Cortex of kidney (tissue), 1 donor: Measurements from ENCODE around the gene PDE2A.

Experiments used
- DNase-seq: peaks from one replicate; lab custom pipeline; 2025; lab: John Stamatoyannopoulos, UW

Gene PDE2A

DNA sequence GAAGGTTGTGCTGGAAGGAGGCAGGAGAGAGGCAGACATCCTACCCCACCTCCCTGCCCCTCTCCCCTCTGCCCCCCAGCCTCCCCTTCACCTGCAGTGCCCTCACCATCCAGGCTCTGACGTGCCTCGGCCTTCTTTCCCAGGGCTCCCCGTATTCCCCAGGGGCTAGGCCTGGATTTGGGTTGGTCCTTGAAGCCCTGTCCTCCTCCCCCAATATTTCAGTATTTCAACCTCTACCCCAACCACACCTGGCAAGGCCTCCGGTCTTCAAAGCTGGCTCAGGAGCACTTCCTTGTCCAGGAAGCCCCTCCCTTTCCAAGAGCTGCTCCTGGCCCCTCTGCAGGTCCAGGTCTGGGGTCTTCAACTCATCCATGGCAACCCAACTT lies 8.6 kb upstream of the PDE2A start:
- no peak for DNase-seq

DNA sequence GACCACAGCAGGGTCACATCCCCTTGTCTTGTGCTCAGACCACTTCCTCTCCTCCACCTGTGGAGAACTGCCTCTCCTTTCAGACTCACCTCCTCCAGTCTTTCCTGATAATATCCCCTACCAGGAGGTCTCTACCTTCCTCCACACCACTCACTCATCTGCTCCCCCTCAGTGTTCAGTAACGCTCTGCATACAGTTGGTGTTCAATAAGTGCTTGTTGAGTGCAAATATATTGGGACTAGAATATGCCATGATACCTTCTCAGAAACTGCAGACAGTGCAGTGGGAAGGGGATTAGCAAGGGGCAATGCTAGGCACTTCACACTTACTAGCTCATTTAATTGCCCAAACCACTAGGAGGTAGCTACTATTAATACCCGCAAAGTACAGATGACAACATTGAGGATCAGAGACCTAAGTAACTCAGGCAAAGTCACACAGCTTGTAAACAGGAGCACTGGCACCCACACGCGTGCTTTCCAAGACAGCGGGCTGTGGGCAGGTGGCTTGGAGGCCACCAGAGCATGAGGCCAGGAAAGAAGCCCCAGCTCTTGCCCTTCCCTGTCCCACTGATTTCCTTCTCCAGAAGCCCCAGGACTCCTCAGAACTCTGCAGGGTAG lies 8.1 kb upstream of the PDE2A start:
- no peak for DNase-seq

DNA sequence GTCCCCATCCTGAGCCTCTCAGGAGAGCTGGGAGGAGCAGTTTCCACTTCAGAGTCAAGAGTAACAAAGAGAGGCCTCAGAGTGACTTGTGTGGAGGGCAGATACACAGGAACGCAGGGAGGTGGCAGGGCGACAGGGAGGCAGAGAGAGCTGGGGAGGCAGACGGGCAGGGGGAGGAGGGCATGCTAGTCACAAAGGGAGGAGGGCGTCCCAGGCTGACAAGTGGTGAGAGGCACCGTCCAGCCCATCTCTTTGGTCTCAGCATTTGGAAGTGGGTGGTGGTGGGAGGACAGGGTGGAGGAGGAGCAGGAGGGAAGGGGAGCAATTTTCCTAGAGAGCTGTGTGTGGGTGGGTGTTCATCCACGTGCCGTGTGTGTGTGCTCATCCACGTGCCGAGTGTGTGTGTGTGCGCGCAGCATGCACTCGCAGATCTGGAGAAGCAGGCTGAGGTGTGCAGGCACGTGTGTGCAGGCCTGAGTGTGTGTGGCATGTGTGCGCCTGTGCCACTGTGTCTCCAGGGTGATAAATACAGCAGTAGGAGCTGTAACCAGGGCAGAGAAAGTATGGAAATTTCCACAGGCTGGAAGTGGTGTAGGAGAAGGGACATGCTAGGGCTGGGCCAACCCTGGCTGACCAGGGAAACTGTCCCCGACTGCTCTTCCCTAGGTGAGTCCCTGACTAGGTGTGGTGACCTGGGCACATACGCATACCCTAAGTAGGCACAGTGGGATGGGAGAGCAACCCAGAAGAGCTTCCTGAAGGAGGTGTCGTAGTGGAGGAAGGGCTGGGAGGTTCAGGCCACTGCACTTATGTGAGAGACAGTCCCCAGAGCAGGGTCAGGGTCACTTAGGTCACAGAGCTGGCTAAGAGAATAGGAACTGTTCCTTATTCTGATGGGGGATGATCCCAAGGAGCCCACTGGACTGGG lies 7.3 kb upstream of the PDE2A start:
- no peak for DNase-seq

DNA sequence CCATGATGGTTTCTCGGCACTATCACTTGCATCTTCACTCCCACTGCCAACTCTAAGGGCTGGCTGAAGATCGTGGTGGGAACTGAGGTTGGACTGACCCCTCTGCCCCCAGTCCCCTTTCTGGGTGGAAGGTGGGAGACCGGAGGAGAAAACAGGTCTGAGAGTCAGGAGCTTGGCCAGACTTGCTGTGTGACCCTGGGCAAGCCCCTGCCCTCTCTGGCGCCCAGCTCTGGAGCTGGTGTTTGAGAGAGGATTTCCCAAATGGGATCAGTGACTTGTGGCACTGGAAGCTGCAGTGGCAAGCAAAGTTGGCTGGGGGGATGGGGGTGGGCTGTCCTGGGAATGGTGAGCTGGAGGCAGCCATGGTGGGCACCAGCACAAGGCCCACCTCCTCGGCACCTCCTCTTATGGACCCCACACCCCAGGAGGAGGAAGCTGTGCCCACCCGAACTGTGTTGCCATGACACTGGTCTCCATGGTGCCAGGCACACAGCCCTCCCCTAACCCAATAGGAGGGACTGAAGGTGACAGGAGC lies 6.5 kb upstream of the PDE2A start:
- no peak for DNase-seq

DNA sequence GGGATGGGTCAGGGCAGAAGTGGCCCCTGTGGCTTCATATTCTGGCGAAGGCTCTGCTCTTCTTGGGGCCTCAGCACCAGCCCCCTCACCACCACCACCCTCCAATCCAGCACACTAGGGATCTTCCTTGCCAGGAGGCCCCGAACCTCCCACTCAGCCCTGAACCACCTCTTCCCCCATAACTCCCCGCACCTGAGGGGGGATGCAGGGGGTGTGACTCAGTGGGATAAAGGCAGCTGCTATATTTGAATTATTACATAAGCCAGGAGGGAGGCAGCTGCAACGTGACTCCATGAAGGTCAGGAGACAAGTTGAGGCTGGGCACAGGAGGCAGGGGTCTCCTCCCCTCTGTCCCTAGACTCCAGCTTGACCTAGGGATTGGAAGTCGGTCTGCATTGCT lies 5.6 kb upstream of the PDE2A start:
- no peak for DNase-seq

DNA sequence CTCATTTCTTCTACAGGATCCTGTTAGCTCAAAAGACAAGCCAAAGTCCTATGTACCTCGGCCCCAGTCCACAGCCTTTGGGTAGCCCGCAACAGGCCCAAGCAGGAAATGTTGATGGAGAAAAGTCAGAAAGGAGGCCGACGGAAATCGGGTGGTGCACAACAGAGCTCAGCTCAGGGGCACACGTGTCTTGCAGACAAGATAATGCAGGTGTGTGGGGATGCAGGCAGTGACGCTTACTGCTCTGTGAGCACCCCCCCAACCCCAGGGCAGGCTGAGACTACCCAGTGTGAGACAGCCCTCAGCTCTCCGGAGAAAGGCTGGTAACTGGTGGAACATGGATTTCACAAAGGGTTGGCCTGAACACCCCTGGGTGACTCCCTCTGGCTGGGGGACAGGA lies 4.3 kb upstream of the PDE2A start:
- no peak for DNase-seq

DNA sequence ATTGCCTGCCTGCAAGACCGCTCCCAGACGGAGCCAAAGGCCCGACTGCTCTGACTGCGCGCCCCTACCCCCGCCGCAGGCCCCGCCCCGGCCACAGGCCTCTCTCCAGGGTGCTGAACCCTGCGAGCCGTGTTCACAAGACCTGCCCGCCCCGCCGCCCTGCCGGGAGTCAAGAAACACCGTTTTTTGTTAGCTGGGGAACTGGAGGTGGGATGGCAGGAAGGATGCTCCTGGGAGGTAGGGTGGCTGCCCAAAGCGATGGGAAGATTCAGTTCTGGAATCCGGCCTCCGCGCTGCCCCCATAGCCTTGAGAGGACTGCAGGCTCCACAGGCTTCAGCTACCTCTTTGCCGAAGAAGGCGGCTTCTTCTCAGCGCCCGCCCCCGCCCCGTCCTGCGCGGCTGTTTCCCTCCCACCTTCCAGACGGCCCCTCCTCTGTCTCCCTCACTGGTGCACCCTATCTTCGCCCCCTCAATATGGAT lies 2.7 kb upstream of the PDE2A start:
- DNase-seq: no peak

DNA sequence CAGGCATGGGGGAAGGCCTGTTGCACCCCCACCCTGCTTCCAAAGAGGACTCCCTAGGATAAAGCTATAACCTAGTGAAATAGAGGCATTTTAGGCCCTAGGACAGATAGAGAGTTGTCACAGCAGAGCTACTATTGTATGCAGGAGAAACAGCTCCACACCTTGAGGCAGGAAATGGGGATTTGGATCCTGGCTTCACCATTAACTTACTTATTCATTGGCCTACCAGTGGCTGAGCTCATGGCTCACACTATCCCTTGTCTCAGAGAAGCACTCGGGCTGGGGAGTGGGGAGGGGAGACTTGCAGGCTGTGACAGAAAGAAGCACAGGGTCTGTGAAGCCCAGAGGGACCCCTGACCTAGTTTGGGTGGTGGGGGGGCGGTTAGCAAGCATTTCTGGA lies 999 bp upstream of the PDE2A start:
- DNase-seq: no peak

DNA sequence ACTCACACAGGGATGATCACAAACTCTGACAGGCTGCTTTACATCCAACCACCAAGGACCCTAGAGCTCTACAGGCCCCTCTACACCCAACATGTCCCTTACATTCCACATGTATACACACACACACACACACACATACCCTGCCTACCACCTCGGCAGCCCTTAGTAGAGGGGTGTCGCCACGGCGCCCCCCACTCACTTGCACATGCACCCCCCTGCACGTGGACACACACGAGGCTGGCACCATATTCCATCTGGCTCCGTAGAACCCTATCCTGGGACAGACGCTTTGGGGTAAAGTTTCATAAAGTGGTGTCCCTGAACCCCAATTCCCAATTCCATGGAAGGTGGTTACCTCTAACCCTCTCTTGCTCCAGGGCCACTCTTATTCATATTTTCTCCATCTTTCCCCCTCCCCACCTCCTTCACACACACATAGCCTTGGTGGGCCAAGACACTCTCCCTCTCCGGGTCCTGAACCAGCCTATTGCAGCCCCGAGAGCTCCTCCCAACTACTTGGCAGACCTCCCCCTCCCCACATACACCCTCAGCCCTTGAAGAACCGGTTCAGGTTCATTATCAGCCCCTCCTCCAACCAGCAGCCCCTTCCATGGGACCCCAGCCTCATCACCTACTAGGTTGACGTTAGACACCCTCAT lies 809 bp downstream of the PDE2A start:
- DNase-seq: no peak

DNA sequence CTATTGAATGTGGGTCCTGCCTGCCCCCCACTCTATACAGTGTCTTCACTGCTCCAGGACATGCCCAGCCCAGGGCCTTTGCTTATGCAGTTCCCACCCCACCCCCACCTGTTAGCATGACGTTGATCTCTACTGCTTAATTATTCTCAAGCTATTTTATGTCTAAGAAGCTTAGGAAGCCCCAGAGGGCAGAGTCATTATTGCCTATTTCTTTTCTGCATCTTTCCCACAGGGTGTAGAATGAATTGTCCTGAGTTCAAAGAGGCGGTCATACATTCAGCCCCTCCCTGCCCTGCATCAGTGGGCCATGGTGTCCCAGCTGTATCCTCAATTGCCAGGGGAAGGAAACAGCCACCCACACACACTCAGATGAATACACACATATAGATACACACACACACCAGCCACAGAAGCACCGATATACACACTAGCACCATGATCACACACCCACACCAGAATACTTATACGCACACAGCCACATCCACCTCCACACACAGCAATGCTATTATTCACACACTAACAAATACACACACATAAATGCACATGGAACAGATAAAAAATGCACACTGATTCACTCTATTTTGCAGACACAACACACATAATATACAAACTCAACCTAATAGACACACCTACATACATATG lies 1.5 kb downstream of the PDE2A start:
- no peak for DNase-seq

DNA sequence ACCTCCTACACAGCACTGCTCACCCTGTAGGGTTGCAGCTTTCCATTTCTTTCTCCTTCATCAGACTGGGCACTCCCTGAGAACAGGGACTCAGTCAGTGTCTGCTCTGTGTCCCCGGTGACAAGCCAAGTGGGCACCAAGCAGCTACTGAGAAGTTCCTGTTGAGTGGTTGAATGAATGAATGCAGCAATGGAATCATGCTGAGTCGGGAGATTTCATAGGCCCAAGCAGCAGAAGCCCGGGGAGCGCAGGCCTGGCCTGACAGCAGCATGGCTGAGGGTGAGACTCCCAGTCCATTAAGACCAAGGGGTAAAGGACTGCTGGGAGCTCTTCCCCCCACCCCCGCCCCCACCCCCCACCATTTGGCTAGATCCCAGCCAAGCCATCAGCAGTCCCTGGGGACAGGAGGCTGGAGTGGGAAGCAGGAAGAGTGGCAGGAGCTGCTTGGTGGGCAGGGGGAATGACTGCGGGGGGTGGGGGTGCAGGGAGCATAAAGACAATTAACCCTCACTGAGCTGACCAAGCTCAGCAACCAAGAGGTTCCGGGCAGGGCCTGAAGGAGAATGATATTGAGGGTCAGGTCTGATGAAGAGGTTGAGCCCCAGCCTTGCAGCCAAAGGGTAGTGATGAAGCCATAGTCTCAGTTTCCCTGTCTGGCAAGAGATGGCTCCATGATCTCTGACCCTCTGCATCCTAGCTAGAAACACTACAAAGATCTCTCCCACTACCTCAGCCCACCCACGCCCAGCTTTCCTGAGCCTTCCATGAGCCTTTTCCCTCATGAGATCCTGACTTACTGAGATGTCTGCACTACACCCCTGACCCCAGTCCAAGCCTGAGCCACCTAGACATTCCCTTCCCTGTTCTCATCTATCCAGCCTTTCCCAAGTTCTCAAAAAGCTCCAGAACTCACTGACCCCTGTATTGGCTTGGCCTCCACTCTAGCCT lies 2.8 kb downstream of the PDE2A start:
- no peak for DNase-seq

DNA sequence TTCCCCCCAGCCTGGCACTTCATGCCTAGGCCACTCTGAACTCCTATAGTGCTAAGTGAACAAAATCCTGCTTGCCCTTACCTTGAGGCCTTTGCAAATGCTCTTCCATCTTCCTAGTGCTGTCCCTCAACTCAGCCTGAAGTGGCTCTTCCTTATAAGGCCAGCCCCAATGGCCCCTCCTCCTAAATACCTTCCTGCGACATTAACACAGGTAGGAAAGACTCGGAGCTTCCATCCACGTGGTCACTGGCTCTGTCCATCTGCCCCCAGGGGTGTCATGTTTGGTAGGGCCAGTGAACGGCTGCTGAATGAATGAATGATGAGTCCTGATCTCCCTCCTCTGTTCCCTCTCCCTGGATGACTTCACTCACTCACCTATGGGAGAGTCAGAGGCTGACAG lies 4.2 kb downstream of the PDE2A start:
- DNase-seq: no peak

DNA sequence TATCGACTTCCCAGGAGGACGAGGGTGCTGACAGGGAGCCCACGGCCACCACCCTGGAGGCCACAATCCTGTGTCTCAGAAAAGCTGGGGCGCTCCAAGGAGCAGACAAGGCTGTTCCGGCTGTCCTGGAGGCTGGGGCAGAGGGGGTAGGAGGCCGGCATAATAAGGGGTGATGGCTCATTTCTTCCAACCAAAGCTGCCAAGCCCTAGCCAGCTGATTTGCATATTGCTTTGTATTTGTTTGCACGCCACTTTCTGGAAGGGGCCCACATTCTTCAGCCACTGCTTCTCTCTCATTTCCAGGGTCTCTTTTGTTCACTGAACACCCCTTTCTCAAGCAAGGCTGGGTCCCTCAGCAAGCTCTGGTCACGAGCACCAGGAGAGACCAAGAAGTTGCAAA lies 4.7 kb downstream of the PDE2A start:
- no peak for DNase-seq

DNA sequence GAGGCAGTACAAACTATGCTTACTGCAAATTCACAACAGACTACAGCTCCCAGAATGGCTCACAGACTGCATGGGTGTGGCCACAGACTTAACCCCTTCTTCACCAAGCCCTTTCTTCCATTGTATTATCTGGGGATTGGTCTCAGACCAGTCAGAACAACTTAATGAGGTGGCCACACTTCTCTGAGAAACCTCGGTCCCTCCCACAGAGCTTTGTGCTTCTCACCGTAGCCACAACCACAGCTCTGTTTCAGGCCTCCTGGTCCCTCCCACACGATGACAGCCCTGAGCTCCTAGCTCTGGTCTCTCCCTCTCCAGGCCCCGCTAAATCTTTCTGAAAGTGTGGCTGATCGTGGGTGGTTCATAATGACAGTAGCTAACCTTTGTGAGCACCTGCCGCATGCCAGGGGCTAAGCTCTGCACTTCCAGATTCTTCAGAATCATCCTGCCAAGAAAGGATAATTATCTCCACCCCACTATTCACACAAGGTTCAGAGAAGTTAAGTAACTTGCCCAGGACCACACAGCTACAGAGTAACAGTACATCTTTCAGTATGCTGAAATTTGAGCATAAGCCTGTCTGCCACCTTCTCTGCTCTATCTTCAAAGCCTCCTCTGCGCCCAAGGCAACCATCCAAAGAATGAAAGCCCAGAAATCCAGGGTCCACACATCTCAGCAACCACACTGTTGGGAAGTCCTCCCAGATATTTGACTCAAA lies 5.4 kb downstream of the PDE2A start:
- DNase-seq: no peak

DNA sequence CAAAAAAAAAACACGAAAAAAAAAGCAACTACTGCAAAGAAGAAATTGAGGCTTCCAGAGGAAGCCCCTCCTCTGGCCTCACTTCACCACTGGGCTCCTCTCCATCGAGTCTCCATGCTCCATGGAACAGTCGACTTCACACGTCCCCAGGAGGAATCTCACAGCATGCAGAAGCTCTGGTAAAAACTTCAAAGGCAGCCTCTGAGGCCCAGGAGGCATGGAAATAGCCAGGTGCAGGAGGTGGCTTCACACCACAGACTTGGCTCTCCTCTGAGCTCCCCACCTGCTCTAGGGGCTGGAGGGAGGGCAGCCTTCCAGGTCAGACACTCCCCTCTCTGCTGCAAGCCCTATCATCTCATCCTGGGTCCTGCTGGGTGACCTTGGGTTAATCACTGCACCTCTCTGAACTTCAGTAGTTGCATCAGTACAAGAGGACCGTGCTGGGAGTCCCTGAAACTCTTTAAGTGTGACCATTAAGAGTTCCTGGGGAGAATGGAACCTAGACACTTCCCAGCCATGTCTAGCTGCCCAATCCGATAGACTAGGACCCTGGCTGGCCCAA lies 8.2 kb downstream of the PDE2A start:
- no peak for DNase-seq

DNA sequence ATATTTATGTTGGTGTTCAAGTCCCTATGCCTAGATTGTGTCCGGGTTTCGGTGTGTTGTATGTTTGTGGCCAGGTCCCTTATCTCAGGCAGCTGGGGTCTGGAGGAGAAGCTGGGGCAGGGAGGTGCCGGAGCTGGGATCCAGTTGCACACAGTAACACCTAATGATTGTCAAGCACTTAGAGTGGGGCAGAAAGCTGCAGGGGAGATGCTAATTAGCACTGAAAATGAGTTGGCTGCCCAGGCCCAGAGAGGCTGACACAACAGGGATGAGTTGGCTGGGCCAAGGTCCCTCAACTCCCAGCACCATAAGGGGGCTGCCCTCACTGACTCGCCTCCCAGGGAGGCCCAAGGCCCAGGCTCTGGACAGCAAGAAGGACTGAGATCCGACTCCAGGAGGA lies 12.2 kb downstream of the PDE2A start:
- DNase-seq: no peak

DNA sequence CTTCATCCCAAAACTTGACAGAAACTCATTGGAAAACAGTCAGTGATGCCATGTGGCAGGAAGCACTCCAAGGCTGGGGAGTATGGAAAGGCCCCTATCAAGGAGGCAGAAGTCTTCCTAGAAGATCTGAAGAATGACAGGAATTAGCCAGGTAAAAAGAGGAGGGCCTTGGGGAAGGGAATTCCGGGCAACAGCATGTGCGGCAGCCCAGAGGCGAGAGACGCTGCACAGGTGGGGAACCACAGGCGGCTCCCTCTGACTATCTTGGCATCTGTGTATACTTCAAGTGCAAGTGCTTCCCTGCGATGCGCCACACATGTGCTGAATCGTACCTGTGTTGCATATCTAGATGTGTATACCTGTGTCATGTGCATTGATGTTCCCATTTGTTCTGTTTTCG lies 12.7 kb downstream of the PDE2A start:
- DNase-seq: no peak

DNA sequence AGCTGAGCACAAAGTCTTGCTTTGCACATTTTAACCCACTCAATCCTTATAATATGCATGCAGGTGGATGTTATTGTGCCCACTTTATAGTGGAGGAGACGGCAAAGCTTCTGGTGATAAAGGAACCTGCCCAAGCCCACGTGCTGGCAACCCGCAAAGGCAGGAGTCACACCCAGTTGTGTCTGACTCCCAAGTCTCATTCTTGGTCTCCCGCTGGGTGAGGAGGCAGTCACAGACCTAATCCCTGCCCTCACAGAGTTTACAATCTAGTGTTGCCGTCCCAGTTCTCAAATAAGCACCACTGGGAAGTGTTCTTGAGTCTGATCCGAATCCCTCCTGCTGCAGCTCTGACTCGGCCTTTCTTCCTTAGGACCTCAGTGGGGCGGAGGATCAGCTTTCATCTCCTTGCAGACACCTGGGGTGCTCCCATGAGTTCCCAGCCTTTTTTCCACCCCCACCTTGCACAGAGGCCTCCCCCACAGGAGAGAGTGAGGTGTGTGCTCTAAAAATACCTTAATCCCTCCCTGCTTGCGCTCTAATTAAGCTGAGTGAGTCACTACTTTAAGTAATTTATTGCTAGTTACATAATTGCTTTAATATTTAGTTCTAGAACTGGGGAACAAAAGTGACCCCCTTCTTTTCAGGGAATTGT lies 15.1 kb downstream of the PDE2A start:
- DNase-seq: no peak

DNA sequence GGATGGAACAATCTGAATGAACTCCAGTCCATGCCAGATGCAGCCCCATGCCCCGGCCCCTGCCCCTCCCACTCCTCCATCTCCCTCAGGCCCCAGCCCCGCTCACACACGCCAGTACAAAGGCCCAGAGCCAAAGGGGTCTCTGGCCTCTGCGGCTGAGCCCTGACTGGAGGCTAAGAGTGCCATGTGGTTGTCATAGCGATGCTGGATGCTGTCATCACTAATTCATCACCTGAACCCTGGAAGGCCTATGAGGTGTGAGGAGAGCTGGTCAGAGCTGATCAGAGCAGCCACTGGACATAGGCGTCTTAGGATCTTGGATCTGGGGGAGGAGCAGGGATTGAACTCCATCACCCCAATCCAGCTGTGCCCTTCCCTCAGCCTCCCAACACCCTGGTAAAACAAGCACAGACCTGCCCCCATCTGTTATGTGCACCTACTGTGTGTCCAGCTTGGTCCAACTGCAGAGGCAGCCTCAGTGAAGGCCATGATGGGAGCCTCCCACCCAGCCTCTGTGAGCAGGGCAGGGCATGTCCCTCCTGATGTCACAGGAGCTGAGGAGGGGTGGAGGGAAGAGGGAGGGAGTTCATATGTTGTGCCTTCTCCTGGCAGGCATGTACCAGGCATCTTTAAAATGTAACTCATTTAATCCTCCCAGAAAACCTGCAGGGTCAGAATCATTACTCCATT lies 16.7 kb downstream of the PDE2A start:
- no peak for DNase-seq
